Caco-2 (cell line): Measurements from ENCODE around the gene CDHR5. TPM values are rescaled to one million over a fixed set of nuclear protein-coding genes. Genes with fewer than 3 reads are reported as not detected.
A peak's percentile ranks its signal among the peaks of the same experiment; 100 is the strongest.

ENCODE experiments used
- BruUV-seq: library from RNA; stranded (reverse); fragments of 400-500 nt; replicated peaks from 2 replicates; lab custom pipeline; 2021; lab: Mats Ljungman, UMichigan
- CTCF ChIA-PET: fragments of 300-600 bp; sonication (Branson Sonifier 250); formaldehyde crosslinking; loops from one replicate; lab custom pipeline; 2022; ENCODE audit warnings: antibody characterized with exemption; lab: Charles Lee
- POLR2A ChIA-PET: fragments of 300-600 bp; sonication (Branson Sonifier 250); formaldehyde crosslinking; loops from one replicate; lab custom pipeline; 2022; ENCODE audit warnings: antibody characterized with exemption; lab: Charles Lee
- DNase-seq, 2 experiments: peaks; one replicate each; pipeline versions ENCODE4 v3.0.0 to v3.0.0-alpha.2; 2020 to 2022
- H3K27me3 ChIP-seq: replicated peaks from 2 replicates; pipeline ENCODE4 v1.6.0; 2011; ENCODE audit warnings: low read length; ENCODE audit not compliant: control insufficient read depth, insufficient read depth
- H3K36me3 ChIP-seq: 2 replicates; pipeline ENCODE4 v1.5.1; 2011; ENCODE audit warnings: low read length; ENCODE audit not compliant: control insufficient read depth, insufficient read depth
- H3K4me1 ChIP-seq: fragments of 250-450 bp; sonication (Bioruptor Pico); 2 replicates; pipeline ENCODE4 v1.5.1; 2020; ENCODE audit warnings: mild to moderate bottlenecking
- H3K4me3 ChIP-seq: 2 replicates; pipeline ENCODE4 v1.5.1; 2011; ENCODE audit warnings: low read depth, mild to moderate bottlenecking, control low read depth, low read length
- H3K9me3 ChIP-seq: fragments of 250-450 bp; sonication (Bioruptor Pico); 2 replicates; pipeline ENCODE4 v1.5.1; 2020; ENCODE audit warnings: mild to moderate bottlenecking, moderate library complexity
- H3K27ac Mint-ChIP-seq: one replicate; pipeline ENCODE4 v1.8.0; 2022; ENCODE audit warnings: mixed read lengths; ENCODE audit not compliant: unreplicated experiment
- H3K27me3 Mint-ChIP-seq: one replicate; pipeline ENCODE4 v1.8.0; 2022; ENCODE audit warnings: mixed read lengths; ENCODE audit not compliant: insufficient read depth, unreplicated experiment
- H3K36me3 Mint-ChIP-seq: one replicate; pipeline ENCODE4 v1.8.0; 2022; ENCODE audit warnings: mild to moderate bottlenecking, mixed read lengths; ENCODE audit not compliant: insufficient read depth, unreplicated experiment
- H3K4me1 Mint-ChIP-seq: one replicate; pipeline ENCODE4 v1.8.0; 2022; ENCODE audit warnings: low read depth, mixed read lengths; ENCODE audit not compliant: unreplicated experiment
- H3K4me3 Mint-ChIP-seq: one replicate; pipeline ENCODE4 v1.8.0; 2022; ENCODE audit warnings: mild to moderate bottlenecking, moderate library complexity, mixed read lengths; ENCODE audit not compliant: unreplicated experiment
- H3K9me3 Mint-ChIP-seq: one replicate; pipeline ENCODE4 v1.8.0; 2022; ENCODE audit warnings: mixed read lengths; ENCODE audit not compliant: unreplicated experiment
- CTCF ChIP-seq, 2 experiments: fragments of 200-600 bp in 1 of 2; IDR thresholded peaks; 1 replicate in 1 of 2; 2 replicates in 1 of 2; pipeline versions ENCODE4 v1.5.1 to v1.8.0; 2011 to 2022; ENCODE audit warnings: antibody characterized with exemption in 1 of 2, control low read depth in 1 of 2, inconsistent platforms in 1 of 2, low read depth in 1 of 2, low read length in 1 of 2, mild to moderate bottlenecking in 1 of 2, moderate library complexity in 1 of 2; ENCODE audit not compliant: insufficient read depth in 1 of 2, severe bottlenecking in 1 of 2, unreplicated experiment in 1 of 2
- intact Hi-C: fragments of 100-400 bp; cut with micrococcal nuclease; formaldehyde crosslinking; loops from one replicate; pipeline ENCODE4 v1.10.0; 2022; ENCODE audit not compliant: unreplicated experiment
- total RNA-seq: library from RNA; stranded (reverse); gene quantifications from 2 replicates; pipeline ENCODE4 v1.2.3, GENCODE V29; 2022

CDHR5 gene
- total RNA-seq, 1 experiment from 2014 or later, result 42.0 TPM

GRCh38 chr11:607971-608659 lies 16.6 kb downstream of the CDHR5 start:
- H3K4me3 Mint-ChIP-seq, result no peak overlapping the region
- BruUV-seq, result no TSS peak
- ChIA-PET POLR2A (interaction anchor here (0.6 kb wide), 1 partner anchor 17 kb away, joined by 3 read pairs; no protein-coding TSS in a partner anchor), CTCF (no interaction called here)
- DNase-seq, result no peak
- intact Hi-C loops, result no loop called here
- H3K36me3 Mint-ChIP-seq, result peaks cover 94% of the 10 kb centered on the region
- H3K27me3 ChIP-seq, result no peaks in the 10 kb centered on the region
- H3K4me3 ChIP-seq, result no peak overlapping the region
- no peaks in the 10 kb centered on the region for H3K9me3 ChIP-seq
- peaks cover under 1% of the 10 kb centered on the region; the same call in 1 of the 2 replicates for H3K4me1 ChIP-seq
- no peaks in the 10 kb centered on the region for H3K4me1 Mint-ChIP-seq
- H3K9me3 Mint-ChIP-seq, result no peaks in the 10 kb centered on the region
- peaks cover 18% of the 10 kb centered on the region for H3K36me3 ChIP-seq
- no peaks in the 10 kb centered on the region for H3K27me3 Mint-ChIP-seq
- no peak for TF ChIP-seq CTCF (IDR thresholded peaks at IDR 0.05; ENCODE audit: insufficient read depth in 1 of 2, low read depth in 1 of 2, low read length in 1 of 2, severe bottlenecking in 1 of 2, unreplicated experiment in 1 of 2)
- peak overlapping the region; percentile 69 for H3K27ac Mint-ChIP-seq

GRCh38 chr11:607020-607780 lies 17.6 kb downstream of the CDHR5 start:
- DNase-seq, result no peak
- no peaks in the 10 kb centered on the region for H3K27me3 Mint-ChIP-seq
- H3K27ac Mint-ChIP-seq, result no peak overlapping the region
- H3K36me3 ChIP-seq, result peaks cover 16% of the 10 kb centered on the region
- ChIA-PET CTCF (no interaction called here), POLR2A (no interaction called here)
- no peaks in the 10 kb centered on the region for H3K27me3 ChIP-seq
- no peaks in the 10 kb centered on the region for H3K9me3 Mint-ChIP-seq
- H3K36me3 Mint-ChIP-seq, result peaks cover 92% of the 10 kb centered on the region
- intact Hi-C loops, result no loop called here
- H3K9me3 ChIP-seq, result no peaks in the 10 kb centered on the region
- no peak for TF ChIP-seq CTCF (IDR thresholded peaks at IDR 0.05; ENCODE audit: insufficient read depth in 1 of 2, low read depth in 1 of 2, low read length in 1 of 2, severe bottlenecking in 1 of 2, unreplicated experiment in 1 of 2)
- no peak overlapping the region for H3K4me3 ChIP-seq
- BruUV-seq, result no TSS peak
- H3K4me1 Mint-ChIP-seq, result no peaks in the 10 kb centered on the region
- no peaks in the 10 kb centered on the region for H3K4me1 ChIP-seq
- no peak overlapping the region for H3K4me3 Mint-ChIP-seq

GRCh38 chr11:606245-606644 lies 18.5 kb downstream of the CDHR5 start:
- no TSS peak for BruUV-seq
- Mint-ChIP-seq H3K4me1 (no peaks in the 10 kb centered on the region), H3K27ac (no peak overlapping the region), H3K9me3 (no peaks in the 10 kb centered on the region), H3K4me3 (no peak overlapping the region), H3K36me3 (peaks cover 92% of the 10 kb centered on the region), H3K27me3 (no peaks in the 10 kb centered on the region)
- ChIA-PET CTCF (no interaction called here), POLR2A (no interaction called here)
- DNase-seq, result no peak
- Histone ChIP-seq H3K9me3 (no peaks in the 10 kb centered on the region), H3K4me3 (no peak overlapping the region), H3K36me3 (peaks cover 16% of the 10 kb centered on the region), H3K4me1 (no peaks in the 10 kb centered on the region), H3K27me3 (no peaks in the 10 kb centered on the region)
- intact Hi-C loops, result no loop called here
- no peak for TF ChIP-seq CTCF (IDR thresholded peaks at IDR 0.05; ENCODE audit: insufficient read depth in 1 of 2, low read depth in 1 of 2, low read length in 1 of 2, severe bottlenecking in 1 of 2, unreplicated experiment in 1 of 2)
